ENCODE results near the gene PTPRM. TPM values are rescaled to one million over a fixed set of nuclear protein-coding genes. Genes with fewer than 3 reads are reported as not detected.

PTPRM gene
- total and polyA plus RNA-seq, 5 donors from 2014 or later = 1.1 to 4.6 (median 3.6) TPM

- Mint-ChIP-seq H3K27ac (no peak overlapping the region), H3K9me3 (peaks cover 0 to 2% (median 0%) of the 10 kb centered on the region in 7 donors), H3K4me3 (no peak overlapping the region), H3K36me3 (no peaks in the 10 kb centered on the region), H3K4me1 (no peaks in the 10 kb centered on the region), H3K27me3 (no peaks in the 10 kb centered on the region)
- H3K36me3 ChIP-seq (ENCODE audit: control insufficient read depth, insufficient read depth, low read length) = no peaks in the 10 kb centered on the region
- ATAC-seq (ENCODE audit: low read depth in 2 of 2) (no peak), DNase-seq (no peak)
- H3K4me3 ChIP-seq (ENCODE audit: low read depth, low read length) = no peak overlapping the region
- no peaks in the 10 kb centered on the region for H3K27me3 ChIP-seq (ENCODE audit: control insufficient read depth, insufficient read depth, low read length)
- H3K4me1 ChIP-seq (ENCODE audit: control insufficient read depth, insufficient read depth, low read length, poor library complexity, severe bottlenecking) = no peaks in the 10 kb centered on the region
- no peaks in the 10 kb centered on the region for H3K9me3 ChIP-seq (ENCODE audit: control insufficient read depth in 2 of 2, low read length in 2 of 2)
- H3K27ac ChIP-seq (ENCODE audit: insufficient read depth, low read length, poor library complexity, severe bottlenecking) = no peak overlapping the region
These were observed 310.5 kb downstream of the PTPRM start for GRCh38 chr18:7877609-7878008.

GRCh38 chr18:7878265-7879211 lies 311.4 kb downstream of the PTPRM start:
- Mint-ChIP-seq H3K36me3 (no peaks in the 10 kb centered on the region), H3K27me3 (no peaks in the 10 kb centered on the region), H3K9me3 (peaks cover 0 to 2% (median 0%) of the 10 kb centered on the region in 7 donors), H3K27ac (no peak overlapping the region), H3K4me1 (no peaks in the 10 kb centered on the region), H3K4me3 (no peak overlapping the region)
- H3K27me3 ChIP-seq (ENCODE audit: control insufficient read depth, insufficient read depth, low read length) = no peaks in the 10 kb centered on the region
- no peak overlapping the region for H3K4me3 ChIP-seq (ENCODE audit: low read depth, low read length)
- H3K27ac ChIP-seq (ENCODE audit: insufficient read depth, low read length, poor library complexity, severe bottlenecking) = no peak overlapping the region
- no peaks in the 10 kb centered on the region for H3K4me1 ChIP-seq (ENCODE audit: control insufficient read depth, insufficient read depth, low read length, poor library complexity, severe bottlenecking)
- H3K36me3 ChIP-seq (ENCODE audit: control insufficient read depth, insufficient read depth, low read length) = no peaks in the 10 kb centered on the region
- DNase-seq (no peak), ATAC-seq (ENCODE audit: low read depth in 2 of 2) (no peak)
- no peaks in the 10 kb centered on the region for H3K9me3 ChIP-seq (ENCODE audit: control insufficient read depth in 2 of 2, low read length in 2 of 2)

GRCh38 chr18:7879717-7880116 lies 312.6 kb downstream of the PTPRM start:
- Mint-ChIP-seq H3K9me3 (no peaks in the 10 kb centered on the region), H3K4me3 (no peak overlapping the region), H3K4me1 (no peaks in the 10 kb centered on the region), H3K27me3 (no peaks in the 10 kb centered on the region), H3K36me3 (no peaks in the 10 kb centered on the region), H3K27ac (no peak overlapping the region)
- no peak overlapping the region for H3K27ac ChIP-seq (ENCODE audit: insufficient read depth, low read length, poor library complexity, severe bottlenecking)
- DNase-seq = no peak
- no peaks in the 10 kb centered on the region for H3K4me1 ChIP-seq (ENCODE audit: control insufficient read depth, insufficient read depth, low read length, poor library complexity, severe bottlenecking)
- no peak for ATAC-seq (ENCODE audit: low read depth in 2 of 2)
- no peak overlapping the region for H3K4me3 ChIP-seq (ENCODE audit: low read depth, low read length)
- H3K27me3 ChIP-seq (ENCODE audit: control insufficient read depth, insufficient read depth, low read length) = no peaks in the 10 kb centered on the region
- no peaks in the 10 kb centered on the region for H3K36me3 ChIP-seq (ENCODE audit: control insufficient read depth, insufficient read depth, low read length)
- H3K9me3 ChIP-seq (ENCODE audit: control insufficient read depth in 2 of 2, low read length in 2 of 2) = no peaks in the 10 kb centered on the region

GRCh38 chr18:7885865-7886264 lies 318.7 kb downstream of the PTPRM start:
- Mint-ChIP-seq H3K36me3 (no peaks in the 10 kb centered on the region), H3K4me1 (no peaks in the 10 kb centered on the region), H3K9me3 (peaks cover 0 to 5% (median 3%) of the 10 kb centered on the region in 7 donors), H3K27me3 (no peaks in the 10 kb centered on the region), H3K27ac (no peak overlapping the region), H3K4me3 (no peak overlapping the region)
- DNase-seq = no peak
- no peak for ATAC-seq (ENCODE audit: low read depth in 2 of 2)
- no peaks in the 10 kb centered on the region for H3K4me1 ChIP-seq (ENCODE audit: control insufficient read depth, insufficient read depth, low read length, poor library complexity, severe bottlenecking)
- no peak overlapping the region for H3K27ac ChIP-seq (ENCODE audit: insufficient read depth, low read length, poor library complexity, severe bottlenecking)
- H3K36me3 ChIP-seq (ENCODE audit: control insufficient read depth, insufficient read depth, low read length) = no peaks in the 10 kb centered on the region
- H3K9me3 ChIP-seq (ENCODE audit: control insufficient read depth in 2 of 2, low read length in 2 of 2) = peaks cover 0 to 3% of the 10 kb centered on the region in 2 experiments
- no peaks in the 10 kb centered on the region for H3K27me3 ChIP-seq (ENCODE audit: control insufficient read depth, insufficient read depth, low read length)
- H3K4me3 ChIP-seq (ENCODE audit: low read depth, low read length) = no peak overlapping the region

GRCh38 chr18:7886436-7886835 lies 319.3 kb downstream of the PTPRM start:
- no peaks in the 10 kb centered on the region for H3K27me3 Mint-ChIP-seq
- H3K9me3 Mint-ChIP-seq = peaks cover 0 to 5% (median 3%) of the 10 kb centered on the region in 7 donors
- Histone ChIP-seq H3K27me3 (ENCODE audit: control insufficient read depth, insufficient read depth, low read length) (no peaks in the 10 kb centered on the region), H3K4me1 (ENCODE audit: control insufficient read depth, insufficient read depth, low read length, poor library complexity, severe bottlenecking) (no peaks in the 10 kb centered on the region), H3K36me3 (ENCODE audit: control insufficient read depth, insufficient read depth, low read length) (no peaks in the 10 kb centered on the region), H3K9me3 (ENCODE audit: control insufficient read depth in 2 of 2, low read length in 2 of 2) (peaks cover 0 to 3% of the 10 kb centered on the region in 2 experiments), H3K27ac (ENCODE audit: insufficient read depth, low read length, poor library complexity, severe bottlenecking) (no peak overlapping the region), H3K4me3 (ENCODE audit: low read depth, low read length) (no peak overlapping the region)
- no peak overlapping the region for H3K4me3 Mint-ChIP-seq
- ATAC-seq (ENCODE audit: low read depth in 2 of 2) (no peak), DNase-seq (no peak)
- H3K4me1 Mint-ChIP-seq = no peaks in the 10 kb centered on the region
- H3K36me3 Mint-ChIP-seq = no peaks in the 10 kb centered on the region
- no peak overlapping the region for H3K27ac Mint-ChIP-seq

- H3K27ac Mint-ChIP-seq = no peak overlapping the region
These were observed 322.4 kb downstream of the PTPRM start for GRCh38 chr18:7889515-7889914.

GRCh38 chr18:7890075-7890474 lies 323.0 kb downstream of the PTPRM start:
- H3K27me3 ChIP-seq (ENCODE audit: control insufficient read depth, insufficient read depth, low read length) = no peaks in the 10 kb centered on the region
- no peaks in the 10 kb centered on the region for H3K4me1 ChIP-seq (ENCODE audit: control insufficient read depth, insufficient read depth, low read length, poor library complexity, severe bottlenecking)
- peaks cover 0 to 5% (median 3%) of the 10 kb centered on the region in 7 donors for H3K9me3 Mint-ChIP-seq
- no peaks in the 10 kb centered on the region for H3K4me1 Mint-ChIP-seq
- ATAC-seq (ENCODE audit: low read depth in 2 of 2) (no peak), DNase-seq (no peak)
- H3K27ac ChIP-seq (ENCODE audit: insufficient read depth, low read length, poor library complexity, severe bottlenecking) = no peak overlapping the region
- H3K36me3 ChIP-seq (ENCODE audit: control insufficient read depth, insufficient read depth, low read length) = no peaks in the 10 kb centered on the region
- no peak overlapping the region for H3K4me3 Mint-ChIP-seq
- no peak overlapping the region for H3K27ac Mint-ChIP-seq
- H3K9me3 ChIP-seq (ENCODE audit: control insufficient read depth in 2 of 2, low read length in 2 of 2) = peaks cover 0 to 3% of the 10 kb centered on the region in 2 experiments
- H3K4me3 ChIP-seq (ENCODE audit: low read depth, low read length) = no peak overlapping the region
- no peaks in the 10 kb centered on the region for H3K36me3 Mint-ChIP-seq
- no peaks in the 10 kb centered on the region for H3K27me3 Mint-ChIP-seq

More at GRCh38 chr18:7889515-7889914, 322.4 kb downstream of the PTPRM start:
- no peak overlapping the region for H3K27ac ChIP-seq (ENCODE audit: insufficient read depth, low read length, poor library complexity, severe bottlenecking)
- H3K27me3 ChIP-seq (ENCODE audit: control insufficient read depth, insufficient read depth, low read length) = no peaks in the 10 kb centered on the region
- H3K4me1 ChIP-seq (ENCODE audit: control insufficient read depth, insufficient read depth, low read length, poor library complexity, severe bottlenecking) = no peaks in the 10 kb centered on the region
- DNase-seq (no peak), ATAC-seq (ENCODE audit: low read depth in 2 of 2) (no peak)
- no peak overlapping the region for H3K4me3 Mint-ChIP-seq
- no peaks in the 10 kb centered on the region for H3K27me3 Mint-ChIP-seq
- peaks cover 0 to 5% (median 3%) of the 10 kb centered on the region in 7 donors for H3K9me3 Mint-ChIP-seq
- H3K4me3 ChIP-seq (ENCODE audit: low read depth, low read length) = no peak overlapping the region
- H3K36me3 Mint-ChIP-seq = no peaks in the 10 kb centered on the region
- no peaks in the 10 kb centered on the region for H3K36me3 ChIP-seq (ENCODE audit: control insufficient read depth, insufficient read depth, low read length)
- peaks cover 0 to 3% of the 10 kb centered on the region in 2 experiments for H3K9me3 ChIP-seq (ENCODE audit: control insufficient read depth in 2 of 2, low read length in 2 of 2)
- no peaks in the 10 kb centered on the region for H3K4me1 Mint-ChIP-seq

GRCh38 chr18:7892556-7892955 lies 325.4 kb downstream of the PTPRM start:
- Histone ChIP-seq H3K4me1 (ENCODE audit: control insufficient read depth, insufficient read depth, low read length, poor library complexity, severe bottlenecking) (no peaks in the 10 kb centered on the region), H3K27ac (ENCODE audit: insufficient read depth, low read length, poor library complexity, severe bottlenecking) (no peak overlapping the region), H3K27me3 (ENCODE audit: control insufficient read depth, insufficient read depth, low read length) (no peaks in the 10 kb centered on the region), H3K4me3 (ENCODE audit: low read depth, low read length) (no peak overlapping the region), H3K9me3 (ENCODE audit: control insufficient read depth in 2 of 2, low read length in 2 of 2) (peaks cover 0 to 3% of the 10 kb centered on the region in 2 experiments), H3K36me3 (ENCODE audit: control insufficient read depth, insufficient read depth, low read length) (no peaks in the 10 kb centered on the region)
- ATAC-seq (ENCODE audit: low read depth in 2 of 2) (no peak), DNase-seq (no peak)
- Mint-ChIP-seq H3K36me3 (no peaks in the 10 kb centered on the region), H3K27ac (no peak overlapping the region), H3K4me3 (no peak overlapping the region), H3K9me3 (peaks cover 0 to 3% (median 0%) of the 10 kb centered on the region in 7 donors), H3K27me3 (peaks cover 5% of the 10 kb centered on the region), H3K4me1 (no peaks in the 10 kb centered on the region)
